Astrocyte of the cerebellum (primary cell): ENCODE measurements around the gene RALY.
A peak's percentile ranks its signal among the peaks of the same experiment; 100 is the strongest.

Experiments used
- DNase-seq: peaks from one replicate; pipeline ENCODE4 v3.0.0-alpha.2; 2011; ENCODE audit warnings: low read depth
- H3K4me3 ChIP-seq: 2 replicates; pipeline ENCODE4 v1.5.1; 2011; ENCODE audit warnings: mild to moderate bottlenecking, low read depth, low read length, moderate library complexity
- in situ Hi-C: cut with HindIII; loops from 2 replicates; pipeline ENCODE4 v1.10.0; 2017; ENCODE audit warnings: low sequenced_read_pairs
- TF ChIP-seq, protein P1 (sequence below): IDR thresholded peaks from 2 replicates; pipeline ENCODE4 v1.5.1; 2012; ENCODE audit warnings: low read length, low read depth, moderate library complexity, mild to moderate bottlenecking; ENCODE audit errors: missing control alignments

RALY gene

DNA sequence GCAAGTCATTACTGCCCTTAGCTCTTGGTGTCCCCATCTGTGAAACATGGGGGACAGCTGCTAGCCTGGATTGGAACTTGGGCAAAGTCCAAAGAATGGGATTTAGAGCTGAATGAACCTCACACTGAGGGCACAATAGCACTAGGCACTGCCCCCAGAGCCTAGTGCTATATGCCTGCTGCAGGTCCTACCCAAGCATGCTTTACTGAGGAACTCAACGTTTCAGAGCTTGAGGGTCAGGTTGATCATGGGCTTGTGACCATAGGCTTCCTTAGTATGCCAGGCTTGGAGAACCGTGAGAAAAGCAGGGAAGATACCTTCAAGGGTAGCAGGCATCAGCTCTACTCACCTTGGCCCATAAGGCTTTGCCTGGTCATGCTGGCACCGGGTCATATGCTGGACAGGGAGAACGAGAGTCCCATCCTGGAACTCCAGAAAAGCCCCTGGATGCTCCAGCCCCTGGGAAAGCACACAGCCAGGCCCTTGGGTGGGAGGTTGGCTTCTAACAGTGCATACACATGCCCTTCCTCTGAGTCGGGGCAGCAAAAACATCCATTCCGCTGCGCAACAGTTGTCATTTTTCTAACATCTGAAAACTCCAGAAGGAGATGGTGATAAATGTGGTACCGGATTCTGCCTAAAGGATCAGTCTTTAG is 88.6 kb downstream of the RALY start:
- H3K4me3 ChIP-seq, result no peak overlapping the region
- TF ChIP-seq, protein P1, sequence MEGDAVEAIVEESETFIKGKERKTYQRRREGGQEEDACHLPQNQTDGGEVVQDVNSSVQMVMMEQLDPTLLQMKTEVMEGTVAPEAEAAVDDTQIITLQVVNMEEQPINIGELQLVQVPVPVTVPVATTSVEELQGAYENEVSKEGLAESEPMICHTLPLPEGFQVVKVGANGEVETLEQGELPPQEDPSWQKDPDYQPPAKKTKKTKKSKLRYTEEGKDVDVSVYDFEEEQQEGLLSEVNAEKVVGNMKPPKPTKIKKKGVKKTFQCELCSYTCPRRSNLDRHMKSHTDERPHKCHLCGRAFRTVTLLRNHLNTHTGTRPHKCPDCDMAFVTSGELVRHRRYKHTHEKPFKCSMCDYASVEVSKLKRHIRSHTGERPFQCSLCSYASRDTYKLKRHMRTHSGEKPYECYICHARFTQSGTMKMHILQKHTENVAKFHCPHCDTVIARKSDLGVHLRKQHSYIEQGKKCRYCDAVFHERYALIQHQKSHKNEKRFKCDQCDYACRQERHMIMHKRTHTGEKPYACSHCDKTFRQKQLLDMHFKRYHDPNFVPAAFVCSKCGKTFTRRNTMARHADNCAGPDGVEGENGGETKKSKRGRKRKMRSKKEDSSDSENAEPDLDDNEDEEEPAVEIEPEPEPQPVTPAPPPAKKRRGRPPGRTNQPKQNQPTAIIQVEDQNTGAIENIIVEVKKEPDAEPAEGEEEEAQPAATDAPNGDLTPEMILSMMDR, result no peak
- no peak for DNase-seq
- in situ Hi-C loops, result no loop called here

DNA sequence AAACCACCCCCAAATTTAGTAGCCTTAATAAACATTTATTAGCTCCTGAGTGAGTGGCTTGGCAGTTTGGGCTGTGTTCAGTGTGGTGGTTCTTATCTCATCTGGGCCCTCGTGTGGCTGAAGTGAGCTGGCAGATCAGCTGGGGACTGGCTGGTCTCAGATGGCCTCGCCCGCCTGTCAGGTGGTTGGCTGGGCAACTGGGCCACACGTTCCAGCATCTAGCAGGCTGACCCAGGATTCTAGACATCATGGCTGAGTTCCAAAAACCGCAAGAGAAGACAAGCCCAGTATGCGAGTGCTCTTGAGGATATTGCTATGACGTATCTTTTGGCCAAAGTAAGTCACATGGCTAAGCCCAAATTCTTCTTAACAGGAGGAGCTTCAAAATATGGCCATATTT is 89.4 kb downstream of the RALY start:
- TF ChIP-seq, protein P1, result no peak
- in situ Hi-C loops, result no loop called here

DNA sequence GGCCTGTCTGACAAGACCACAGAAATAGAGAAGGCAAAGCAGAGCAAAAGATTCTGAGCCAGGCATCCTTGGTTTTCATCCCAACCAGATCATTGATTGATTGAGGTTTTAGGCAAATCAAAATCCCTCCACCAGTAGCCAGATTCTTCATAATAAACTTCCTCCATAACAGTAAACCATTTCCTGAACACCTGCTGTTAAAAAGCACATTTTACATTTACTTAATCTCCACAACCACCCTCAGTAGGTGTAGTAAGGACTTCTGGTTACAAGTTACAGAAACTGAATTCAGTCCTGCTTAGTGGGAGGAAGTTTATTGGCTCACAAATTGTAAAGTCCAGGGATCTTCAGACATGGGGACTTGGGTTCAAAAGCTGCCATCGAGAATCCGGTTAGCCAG is 90.1 kb downstream of the RALY start:
- in situ Hi-C loops, result no loop called here
- TF ChIP-seq, protein P1, result no peak
- no peak for DNase-seq

More for the DNA sequence above, 89.4 kb downstream of the RALY start:
- H3K4me3 ChIP-seq, result no peak overlapping the region
- DNase-seq, result peak; percentile 90

DNA sequence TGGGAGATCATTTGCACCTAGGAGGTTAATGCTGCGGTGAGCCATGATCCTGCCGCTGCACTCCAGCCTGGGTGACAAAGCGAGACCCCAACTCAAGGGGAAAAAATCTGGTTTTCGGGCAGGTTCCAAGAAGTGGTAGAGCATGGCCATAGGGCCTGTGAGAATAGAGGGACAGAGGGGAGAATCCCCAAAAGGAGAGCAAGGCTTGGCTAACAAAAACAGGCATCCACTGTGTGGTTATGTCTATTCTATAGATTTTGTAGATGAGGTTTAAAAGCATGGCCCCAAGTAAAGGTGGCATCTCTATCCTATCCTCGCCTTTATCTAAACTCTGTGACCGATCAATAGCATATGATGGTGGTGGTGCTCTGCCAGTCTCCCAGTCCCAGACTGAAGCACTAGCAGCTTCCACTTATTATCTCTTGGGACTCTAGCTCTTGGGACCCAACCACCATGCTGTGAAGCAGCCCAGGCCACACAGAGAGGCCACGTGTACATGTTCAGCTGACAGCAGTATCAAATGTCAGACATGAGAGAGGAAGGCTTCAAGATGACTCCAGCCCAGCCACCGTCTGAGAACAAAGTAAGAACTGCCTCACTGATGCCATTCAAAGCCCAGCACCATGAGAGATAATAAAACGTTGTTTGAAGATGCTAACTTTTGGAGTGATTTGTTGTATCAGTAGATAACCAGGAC is 90.7 kb downstream of the RALY start:
- no peak for DNase-seq
- no peak overlapping the region for H3K4me3 ChIP-seq
- in situ Hi-C loops, result no loop called here
- TF ChIP-seq, protein P1, result no peak

More for the DNA sequence above, 90.1 kb downstream of the RALY start:
- H3K4me3 ChIP-seq, result no peak overlapping the region

DNA sequence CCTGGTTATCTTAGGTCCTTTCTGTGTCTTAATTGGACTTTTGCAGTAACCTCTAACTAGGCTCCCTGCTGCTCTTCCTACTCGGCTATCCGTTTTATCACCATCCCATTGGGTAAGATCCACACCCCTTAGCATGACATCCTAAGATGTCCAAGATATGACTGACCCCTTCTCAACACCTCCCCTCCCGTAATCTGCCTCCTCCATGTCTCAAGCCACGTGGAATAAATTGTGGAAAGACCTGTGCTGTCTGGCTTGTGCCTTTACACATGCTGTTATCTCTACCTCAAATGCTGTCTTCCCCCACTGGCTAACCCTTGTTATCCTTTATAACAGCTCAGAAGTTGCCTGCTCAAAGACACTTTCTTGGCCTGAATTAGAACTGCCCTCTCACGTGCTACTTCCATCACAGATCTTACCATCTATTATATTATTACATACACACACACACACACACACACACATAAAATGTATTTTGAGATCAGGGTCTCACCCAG is 91.9 kb downstream of the RALY start:
- in situ Hi-C loops, result no loop called here
- H3K4me3 ChIP-seq, result no peak overlapping the region
- TF ChIP-seq, protein P1, result no peak
- no peak for DNase-seq

DNA sequence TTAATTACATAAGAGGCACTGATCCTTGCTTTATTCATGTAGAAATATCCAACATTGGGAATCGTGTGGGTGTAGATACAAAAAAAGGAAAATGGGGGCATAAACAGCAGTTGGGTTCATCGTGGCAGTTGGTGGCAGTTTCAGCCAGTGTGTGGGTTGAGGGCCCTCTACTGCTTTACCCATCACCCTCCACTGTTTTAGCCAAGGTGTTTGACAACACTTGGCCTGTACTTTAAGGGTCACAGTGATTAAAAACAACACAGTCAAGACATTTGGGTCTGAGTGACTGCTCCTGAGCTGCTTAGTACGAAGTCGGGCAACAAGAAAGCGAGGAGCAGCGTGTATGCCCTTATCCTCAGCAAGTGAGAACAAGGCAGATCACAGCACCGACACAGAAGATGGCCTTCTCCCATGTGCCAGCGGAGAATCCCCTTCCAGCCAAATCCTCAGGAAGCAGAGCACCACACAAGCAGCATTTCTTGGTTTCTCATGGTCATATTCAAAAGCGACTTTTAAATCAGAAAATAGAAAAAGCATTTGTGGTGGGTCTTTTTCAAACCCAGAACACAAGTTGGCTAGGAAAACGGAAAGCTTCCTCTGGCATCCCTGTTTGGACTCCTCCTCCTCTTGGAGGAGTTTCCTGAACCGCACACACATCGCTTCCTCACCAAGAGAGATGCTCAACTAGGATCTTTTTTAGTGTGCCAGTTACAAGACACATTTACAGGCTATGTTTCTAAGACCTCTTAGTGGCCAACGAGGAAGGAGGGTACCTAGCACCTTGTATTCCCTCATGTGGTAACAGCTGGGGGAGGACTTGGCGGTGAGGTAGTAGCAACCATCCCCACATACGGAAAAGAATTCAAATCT is 94.8 kb downstream of the RALY start:
- TF ChIP-seq, protein P1, result no peak

More for the DNA sequence above, 94.8 kb downstream of the RALY start:
- in situ Hi-C loops, result no loop called here
- H3K4me3 ChIP-seq, result no peak overlapping the region
- DNase-seq, result no peak
